Measurements from ENCODE around the gene OR51E2. TPM values are rescaled to one million over a fixed set of nuclear protein-coding genes. Genes with fewer than 3 reads are reported as not detected.

OR51E2 gene, protein sequence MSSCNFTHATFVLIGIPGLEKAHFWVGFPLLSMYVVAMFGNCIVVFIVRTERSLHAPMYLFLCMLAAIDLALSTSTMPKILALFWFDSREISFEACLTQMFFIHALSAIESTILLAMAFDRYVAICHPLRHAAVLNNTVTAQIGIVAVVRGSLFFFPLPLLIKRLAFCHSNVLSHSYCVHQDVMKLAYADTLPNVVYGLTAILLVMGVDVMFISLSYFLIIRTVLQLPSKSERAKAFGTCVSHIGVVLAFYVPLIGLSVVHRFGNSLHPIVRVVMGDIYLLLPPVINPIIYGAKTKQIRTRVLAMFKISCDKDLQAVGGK
- total RNA-seq = under 0.01 TPM

DNA sequence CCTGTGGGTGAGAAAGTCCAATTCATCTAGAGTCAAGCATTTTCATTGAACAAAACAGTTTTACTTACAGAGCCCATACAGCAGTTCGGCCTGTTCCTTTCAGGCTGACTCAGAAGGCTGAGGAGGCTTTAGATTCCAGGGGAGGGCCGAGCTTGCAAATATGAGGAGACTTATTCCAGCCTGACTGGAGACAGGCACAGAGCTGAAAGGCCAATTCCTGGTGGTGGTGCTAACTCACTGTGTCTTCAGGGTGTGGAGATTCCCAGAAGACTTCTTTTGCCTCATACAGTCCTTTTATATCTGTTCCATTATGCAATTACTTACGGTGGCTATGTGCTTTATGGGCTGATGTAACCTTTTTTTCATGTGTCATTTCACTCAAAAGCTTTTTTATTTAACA is at the start of gene OR51E2:
Gene OR51E2 (minus strand): TSS at position 269 of the 400 bp plus-strand sequence. CDS start 15,142 bp downstream, outside the sequence.

GRCh38 chr11:4704054-4704789 is 6.6 kb upstream of the OR51E2 start, which contains the start of gene MMP26:
Gene MMP26 (plus strand): TSS chr11:4704784.

DNA sequence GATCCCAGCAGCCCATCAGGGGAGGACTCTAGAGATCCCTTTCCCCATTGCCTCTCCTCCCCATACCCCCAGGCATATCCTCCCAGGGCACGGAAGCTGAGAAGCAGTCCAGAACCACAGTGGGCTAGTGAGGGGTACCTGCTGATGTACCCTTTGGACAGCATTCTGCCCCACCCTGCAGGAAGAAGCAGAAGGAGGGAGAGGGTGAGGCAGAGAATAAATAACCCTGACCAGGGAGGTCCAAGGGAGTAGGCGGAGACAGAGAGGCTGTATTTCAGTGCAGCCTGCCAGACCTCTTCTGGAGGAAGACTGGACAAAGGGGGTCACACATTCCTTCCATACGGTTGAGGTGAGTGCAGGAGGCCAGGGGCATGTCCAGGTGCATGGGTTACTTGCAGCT is 54.0 kb downstream of the OR51E2 start, which contains the start of gene OR51E1:
Gene OR51E1 (plus strand): TSS at position 301 of the 400 bp plus-strand sequence. CDS start 8,545 bp downstream, outside the sequence.

GRCh38 chr11:4636962-4637661 is 60.5 kb downstream of the OR51E2 start, which contains the start of gene OR51D1:
Gene OR51D1 (plus strand): TSS chr11:4637477. CDS start chr11:4639791, 2,314 bp downstream.

Other genes with a start within 250 kb of the OR51E2 start
- not detected for gene OR52K2, start 248.6 kb downstream of the OR51E2 start, total RNA-seq
- gene OR52K1, start 215.2 kb downstream of the OR51E2 start, total RNA-seq = not detected
- not detected for gene OR52M1, start 152.7 kb downstream of the OR51E2 start, total RNA-seq
- not detected for gene OR52I2, start 116.1 kb downstream of the OR51E2 start, total RNA-seq
- gene OR52I1, start 103.8 kb downstream of the OR51E2 start, total RNA-seq = not detected
- 13.1 TPM for gene TRIM68, start 89.6 kb downstream of the OR51E2 start, total RNA-seq
- not detected for gene OR51D1, start 60.4 kb downstream of the OR51E2 start, total RNA-seq
- 0.23 TPM for gene OR51E1, start 53.9 kb downstream of the OR51E2 start, total RNA-seq
- not detected for gene MMP26, start 6.9 kb upstream of the OR51E2 start, total RNA-seq
- gene OR51F1, start 72.1 kb upstream of the OR51E2 start, total RNA-seq = not detected
- not detected for gene OR52R1, start 106.5 kb upstream of the OR51E2 start, total RNA-seq
- gene OR51F2, start 123.5 kb upstream of the OR51E2 start, total RNA-seq = not detected
- gene OR51S1, start 151.4 kb upstream of the OR51E2 start, total RNA-seq = not detected
- not detected for gene OR51T1, start 184.0 kb upstream of the OR51E2 start, total RNA-seq
- gene OR51A7, start 205.9 kb upstream of the OR51E2 start, total RNA-seq = not detected
- gene OR51G2, start 221.5 kb upstream of the OR51E2 start, total RNA-seq = not detected
- not detected for gene OR51G1, start 226.5 kb upstream of the OR51E2 start, total RNA-seq
- not detected for gene OR51A4, start 249.8 kb upstream of the OR51E2 start, total RNA-seq